Skin of body (tissue), 2 donors: ENCODE data around the gene PEX14. TPM values are rescaled to one million over a fixed set of nuclear protein-coding genes. Genes with fewer than 3 reads are reported as not detected.
"Not testable (repeated sequence)": the region's sequence is repeated elsewhere in the genome, so short reads cannot be mapped to it uniquely, and the experiment has no call there.

Experiments
- DNase-seq: peaks from one replicate; lab custom pipeline; 2025; lab: John Stamatoyannopoulos, UW
- total RNA-seq: library from RNA; depleted of rRNA; stranded (reverse); fragments of >200 nt; gene quantifications from one replicate; pipeline ENCODE4 v1.2.3, GENCODE V29; 2014

Gene PEX14, protein sequence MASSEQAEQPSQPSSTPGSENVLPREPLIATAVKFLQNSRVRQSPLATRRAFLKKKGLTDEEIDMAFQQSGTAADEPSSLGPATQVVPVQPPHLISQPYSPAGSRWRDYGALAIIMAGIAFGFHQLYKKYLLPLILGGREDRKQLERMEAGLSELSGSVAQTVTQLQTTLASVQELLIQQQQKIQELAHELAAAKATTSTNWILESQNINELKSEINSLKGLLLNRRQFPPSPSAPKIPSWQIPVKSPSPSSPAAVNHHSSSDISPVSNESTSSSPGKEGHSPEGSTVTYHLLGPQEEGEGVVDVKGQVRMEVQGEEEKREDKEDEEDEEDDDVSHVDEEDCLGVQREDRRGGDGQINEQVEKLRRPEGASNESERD
- 9.6 TPM for total RNA-seq

DNA sequence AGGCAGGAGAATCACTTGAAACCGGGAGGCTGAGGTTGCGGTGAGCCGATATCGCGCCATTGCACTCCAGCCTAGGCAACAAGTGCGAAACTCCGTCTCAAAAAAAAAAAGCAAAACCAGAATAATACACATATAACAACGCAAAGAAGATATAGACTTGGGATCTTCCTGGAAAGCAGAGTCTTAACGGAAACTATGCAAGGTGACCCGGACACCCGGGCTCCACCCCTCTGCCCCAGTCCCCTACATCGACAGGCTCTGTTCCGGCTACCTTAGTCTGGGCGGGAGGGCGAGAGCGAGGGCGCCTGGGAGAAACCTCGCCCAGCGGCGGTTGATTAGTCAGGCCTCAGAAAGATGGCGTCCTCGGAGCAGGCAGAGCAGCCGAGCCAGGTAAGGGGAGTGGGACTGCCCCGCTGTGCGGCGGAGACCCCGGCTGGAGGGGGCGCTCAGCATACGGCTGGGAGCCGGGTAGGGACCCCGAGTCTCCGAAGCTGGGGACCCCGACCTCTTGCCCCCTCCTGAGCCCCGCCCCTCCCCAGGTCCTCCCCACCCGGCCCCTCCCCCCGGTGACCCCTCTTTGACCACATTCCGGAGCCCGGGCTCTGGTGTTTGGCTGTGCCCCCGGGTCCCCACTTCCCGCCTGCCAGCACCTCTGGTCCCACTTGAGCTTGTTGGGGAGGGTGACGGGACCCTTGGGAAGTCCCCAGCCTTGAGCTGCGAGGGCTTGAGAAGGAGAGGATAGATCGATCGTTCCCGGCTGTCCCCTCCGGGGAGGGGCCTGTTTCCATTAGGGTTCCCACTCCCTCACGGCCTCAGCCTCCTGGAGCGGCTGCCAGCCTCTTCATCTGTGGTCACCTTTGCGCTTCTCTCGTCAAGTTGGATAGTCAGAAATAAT is at the start of gene PEX14:
Gene PEX14, plus strand, starts transcription at position 338 of the 895 bp plus-strand sequence. Its CDS starts 17 bp downstream, at position 355.
- peak; percentile 81 for DNase-seq

- DNase-seq: not testable (repeated sequence)
Observed at GRCh38 chr1:10425826-10426534, 48.8 kb upstream of the PEX14 start.

- DNase-seq: not testable (repeated sequence)
Observed at GRCh38 chr1:10426535-10426848, 48.3 kb upstream of the PEX14 start.

- DNase-seq: no peak
Observed at GRCh38 chr1:10428984-10429383, 45.8 kb upstream of the PEX14 start.

DNA sequence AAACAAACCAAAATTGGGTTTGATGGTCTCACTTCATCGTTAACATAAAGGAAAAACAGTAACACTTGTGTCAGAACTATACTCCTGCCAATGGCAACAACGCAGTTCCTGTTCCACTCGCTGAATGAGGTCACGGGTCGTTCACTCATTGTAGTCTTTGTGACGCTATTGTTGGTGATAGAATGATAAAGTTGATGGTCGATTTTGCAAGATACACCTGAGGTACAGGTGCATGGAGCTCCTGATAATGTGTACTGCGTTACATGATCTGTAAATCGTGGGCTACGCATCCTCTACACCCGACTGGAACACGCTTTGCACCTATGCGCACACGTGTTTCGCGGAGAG is 44.9 kb upstream of the PEX14 start:
- no peak for DNase-seq

DNA sequence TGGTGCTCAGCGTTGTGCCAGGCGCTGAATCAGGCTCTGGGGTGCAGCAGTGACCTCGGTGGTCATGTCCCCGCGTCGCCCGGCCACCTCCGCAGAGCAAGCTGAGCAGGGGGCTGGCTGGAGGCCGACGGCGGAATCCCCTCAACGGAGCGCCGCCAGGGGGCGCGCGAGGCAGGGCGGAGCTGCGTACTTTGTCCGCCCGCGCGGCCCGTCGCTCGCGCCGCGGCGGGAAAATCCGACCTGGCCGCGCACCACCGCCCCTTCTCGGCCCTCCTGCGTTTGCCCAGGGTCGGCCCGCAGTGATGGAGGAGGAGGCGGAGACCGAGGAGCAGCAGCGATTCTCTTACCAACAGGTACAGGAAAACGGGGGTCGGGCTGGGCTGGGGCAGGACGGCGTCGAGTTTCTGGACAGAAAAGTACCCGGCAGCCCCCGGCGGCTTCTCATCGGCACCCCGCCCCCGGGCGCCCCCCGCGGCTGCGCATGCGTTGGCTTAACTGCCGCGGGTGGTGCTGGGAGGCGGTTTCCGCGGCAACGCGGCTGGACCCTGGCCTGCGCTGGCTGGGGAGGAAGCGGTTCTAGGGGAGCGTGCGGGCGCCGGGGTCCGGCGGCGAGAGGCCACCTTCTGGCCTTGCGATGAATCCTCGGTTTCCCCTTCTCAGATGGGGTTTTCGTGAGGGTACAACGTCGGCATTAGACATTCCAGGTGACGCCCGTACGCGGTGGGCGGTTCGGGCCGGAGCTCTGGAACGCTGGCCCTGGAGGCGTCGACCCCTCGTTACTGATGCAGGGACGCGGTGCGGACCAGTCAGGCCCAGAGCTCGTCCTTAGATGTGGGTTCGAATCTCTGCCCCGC is 44.3 kb upstream of the PEX14 start, which contains the start of gene CENPS:
Gene CENPS, plus strand, starts transcription at position 218 of the 854 bp plus-strand sequence. Its CDS starts 85 bp downstream, at position 303.
- peak; percentile 71 for DNase-seq

DNA sequence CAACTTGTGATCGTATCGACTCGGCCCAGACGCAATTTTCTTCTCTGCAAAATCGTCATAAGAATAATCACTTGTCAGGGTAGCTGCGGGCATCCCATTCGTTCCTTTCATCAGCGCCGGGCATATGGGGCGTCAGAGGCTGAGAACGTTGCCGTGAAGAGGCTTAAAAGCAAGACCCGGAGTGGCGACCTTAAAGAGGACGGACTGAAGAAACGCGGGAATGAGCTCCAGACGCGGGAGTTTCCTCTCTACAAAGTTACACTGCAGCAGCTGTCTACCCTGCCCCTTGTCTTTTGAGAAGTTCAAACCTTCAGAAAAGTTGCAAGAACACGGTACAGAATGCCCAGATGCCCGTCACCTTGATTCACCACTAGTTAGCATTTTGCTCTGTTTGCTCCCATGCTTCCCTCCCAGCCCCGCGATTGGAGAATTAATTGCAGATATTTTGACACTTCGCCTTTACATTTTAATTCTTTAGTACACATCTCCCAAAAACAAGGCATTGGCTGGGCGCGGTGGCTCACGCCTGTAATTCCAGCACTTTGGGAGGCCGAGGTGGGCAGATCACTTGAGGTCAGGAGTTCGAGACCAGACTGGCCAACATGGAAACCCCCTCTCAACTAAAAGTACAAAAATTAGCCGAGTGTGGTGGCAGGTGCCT is 43.5 kb upstream of the PEX14 start:
- no peak for DNase-seq

DNA sequence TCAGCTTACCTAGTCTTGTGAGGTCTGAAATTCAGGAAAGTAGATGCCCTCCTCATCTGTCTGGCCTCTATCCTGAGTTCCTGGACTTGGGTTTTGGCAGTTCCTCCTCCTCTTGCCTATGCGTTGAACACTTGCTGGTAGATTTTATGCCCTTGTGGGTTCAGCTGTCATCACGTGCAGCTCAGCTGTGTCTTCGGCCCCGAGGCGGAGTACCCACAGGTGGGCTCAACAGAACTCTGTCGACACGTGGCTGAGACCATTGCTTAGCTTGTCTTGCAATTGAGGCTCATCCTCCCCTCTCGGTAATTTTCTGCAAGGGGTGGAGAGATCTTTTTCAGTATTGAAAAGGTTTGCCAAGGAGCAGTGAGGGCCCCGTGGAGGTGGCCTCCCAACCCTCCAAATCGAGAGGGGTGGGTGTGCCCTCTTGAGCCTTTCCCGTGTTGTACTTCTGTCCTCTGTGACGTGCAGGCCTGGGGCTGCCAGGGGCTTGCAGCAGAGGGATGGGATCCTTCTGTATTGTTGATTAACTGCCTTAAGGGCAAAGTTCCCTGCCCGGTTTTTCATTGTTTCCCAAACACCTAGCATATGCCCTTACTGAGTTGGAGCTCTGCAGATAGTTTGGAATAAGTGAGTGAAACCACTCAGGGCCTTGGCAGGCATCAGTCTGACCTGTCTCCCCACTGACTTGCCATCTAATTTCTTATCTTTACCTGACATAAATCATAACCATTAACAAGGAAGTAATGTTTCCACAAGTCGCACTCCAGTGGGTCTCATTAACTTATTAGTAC is 41.6 kb upstream of the PEX14 start:
- DNase-seq: no peak

GRCh38 chr1:10433790-10434189 is 41.0 kb upstream of the PEX14 start:
- DNase-seq: no peak

- no peak for DNase-seq
Observed at GRCh38 chr1:10434590-10434989, 40.2 kb upstream of the PEX14 start.

DNA sequence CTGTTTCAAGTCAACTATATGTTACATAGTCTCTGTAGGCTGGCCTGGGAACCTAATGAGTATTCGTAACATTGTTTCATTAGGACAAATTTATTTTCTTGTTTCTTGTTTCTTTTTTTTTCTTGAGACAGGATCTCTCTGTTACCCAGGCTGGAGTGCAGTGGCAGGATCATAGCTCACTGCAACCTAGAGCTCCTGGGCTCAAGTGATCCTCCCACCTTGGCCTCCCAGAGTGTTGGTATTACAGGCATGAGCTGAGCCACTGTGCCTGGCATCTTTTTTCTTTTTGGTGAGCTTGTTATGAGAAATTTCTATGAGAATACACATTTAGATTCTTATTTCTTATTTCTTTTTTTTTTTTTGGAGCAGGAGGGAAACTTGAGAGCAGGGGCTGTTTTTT is 37.7 kb upstream of the PEX14 start:
- DNase-seq: no peak

DNA sequence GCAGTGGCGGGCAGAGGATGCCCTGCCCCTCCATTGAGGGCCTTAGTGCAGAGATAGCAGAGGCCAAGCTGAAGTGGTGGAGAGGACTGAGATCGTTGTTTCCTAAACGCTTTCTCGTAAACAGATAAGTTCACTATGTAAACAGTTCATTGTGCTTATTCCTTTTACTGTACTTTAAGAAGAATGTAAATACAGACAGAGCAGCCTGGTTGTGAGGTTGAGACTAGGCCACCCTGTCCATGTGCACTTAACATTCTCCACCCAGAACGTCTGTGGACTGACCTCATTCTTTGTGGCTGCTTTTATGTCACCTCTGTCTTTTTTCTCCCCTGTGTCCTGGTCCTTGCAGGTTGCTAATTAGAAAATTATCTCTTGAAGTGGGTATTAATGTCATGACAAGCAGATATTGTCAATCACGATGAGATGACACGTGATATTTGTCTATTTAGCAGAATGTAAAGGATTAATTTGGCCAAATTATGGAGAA is 36.0 kb upstream of the PEX14 start:
- DNase-seq: no peak

- no peak for DNase-seq
Observed at GRCh38 chr1:10440305-10440704, 34.4 kb upstream of the PEX14 start.

DNA sequence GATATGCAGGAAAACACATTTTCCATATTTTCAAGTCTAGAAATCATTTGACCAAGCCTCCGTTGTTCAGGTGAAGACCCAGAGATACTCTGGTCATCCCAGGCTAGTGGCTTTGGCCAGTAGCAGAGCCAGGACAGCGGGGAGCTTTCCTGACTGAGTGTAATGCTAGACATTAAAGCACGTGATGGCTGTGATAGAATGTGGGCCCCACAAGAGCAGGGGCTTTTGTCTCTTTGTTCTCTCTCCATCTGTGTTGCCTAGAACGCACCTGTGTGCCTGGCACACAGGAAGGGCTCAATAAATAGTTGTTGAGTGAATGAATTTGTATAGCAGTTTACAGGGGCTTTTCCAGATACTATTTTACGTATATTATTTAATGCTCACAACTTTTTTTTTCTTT is 34.0 kb upstream of the PEX14 start:
- DNase-seq: no peak

GRCh38 chr1:10444248-10444647 is 30.5 kb upstream of the PEX14 start:
- no peak for DNase-seq

DNA sequence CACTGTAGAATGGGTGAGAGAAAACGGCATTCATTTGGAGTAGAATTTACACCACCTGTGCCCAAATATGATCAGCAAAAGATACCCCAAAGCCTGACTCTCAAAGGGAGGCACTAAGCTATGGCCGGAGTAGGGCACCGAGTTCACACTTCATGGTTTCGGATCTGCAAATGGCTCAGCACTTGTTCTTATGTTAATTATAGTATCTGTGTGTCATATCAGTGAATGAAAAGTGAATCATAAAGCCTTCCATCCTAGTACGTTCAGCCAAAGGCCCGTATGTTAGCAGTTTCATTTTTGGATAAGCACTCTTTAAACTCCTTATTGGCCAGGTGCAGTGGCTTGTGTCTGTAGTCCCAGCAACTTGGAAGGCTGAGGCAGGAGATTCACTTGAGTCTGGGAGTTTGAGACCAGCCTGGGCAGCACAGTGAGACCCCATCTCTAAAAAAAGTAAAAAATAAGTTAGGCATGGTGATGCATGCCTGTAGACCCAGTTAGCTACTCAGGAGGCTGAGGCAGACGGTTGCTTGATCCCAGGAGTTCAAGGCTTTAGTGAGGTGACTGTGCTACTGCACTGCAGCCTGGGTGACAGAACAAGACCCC is 29.9 kb upstream of the PEX14 start:
- no peak for DNase-seq

DNA sequence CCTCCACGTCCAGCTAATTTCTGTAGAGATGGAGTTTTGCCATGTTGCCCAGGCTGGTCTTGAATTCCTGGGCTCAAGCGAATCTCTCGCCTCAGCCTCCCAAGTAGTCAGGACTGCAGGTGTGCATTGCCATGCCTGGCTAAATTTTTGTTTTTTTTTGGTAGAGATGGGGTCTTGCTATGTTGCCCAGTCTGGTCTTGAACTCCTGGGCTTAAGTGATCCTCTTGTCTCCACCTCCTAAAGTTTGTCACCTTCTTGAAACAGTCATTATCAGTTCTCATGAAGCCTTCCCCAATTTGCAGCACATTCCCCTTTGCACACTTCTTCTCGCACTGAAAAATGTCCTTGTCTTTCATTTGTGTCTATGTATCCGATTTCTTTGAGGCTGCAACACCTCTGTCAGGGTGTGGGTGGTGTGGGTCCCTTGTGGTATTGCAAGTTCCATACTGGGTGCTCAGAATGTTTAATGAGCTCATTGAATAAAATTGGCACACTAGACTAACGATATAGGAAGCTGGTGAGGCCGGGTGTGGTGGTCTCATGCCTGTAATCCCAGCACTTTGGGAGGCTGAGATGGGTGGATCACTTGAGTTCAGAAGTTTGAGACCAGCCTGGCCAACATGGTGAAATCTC is 27.8 kb upstream of the PEX14 start:
- DNase-seq: no peak

- no peak for DNase-seq
Observed at GRCh38 chr1:10449751-10450150, 25.0 kb upstream of the PEX14 start, which contains the start of gene CORT. TSS of gene CORT (plus strand) at chr1:10450031. CDS start at chr1:10450224, 193 bp downstream.
